Measurements from ENCODE around the gene PPP1R14B. TPM values are rescaled to one million over a fixed set of nuclear protein-coding genes. Genes with fewer than 3 reads are reported as not detected.

PPP1R14B gene
- total RNA-seq: 103 and 111 TPM in 2 replicates

- intact Hi-C loops (cut with micrococcal nuclease): loop anchor here (1.0 to 2.0 kb wide), 6 partner anchors 17 to 96 kb away; partner anchors contain the start of genes BAD, DNAJC4, ESRRA and FERMT3
Observed at GRCh38 chr11:64246871-64247728, at the start of gene PPP1R14B. Gene PPP1R14B, minus strand, starts transcription at chr11:64246943. Its CDS starts 270 bp downstream, at chr11:64246673.

DNA sequence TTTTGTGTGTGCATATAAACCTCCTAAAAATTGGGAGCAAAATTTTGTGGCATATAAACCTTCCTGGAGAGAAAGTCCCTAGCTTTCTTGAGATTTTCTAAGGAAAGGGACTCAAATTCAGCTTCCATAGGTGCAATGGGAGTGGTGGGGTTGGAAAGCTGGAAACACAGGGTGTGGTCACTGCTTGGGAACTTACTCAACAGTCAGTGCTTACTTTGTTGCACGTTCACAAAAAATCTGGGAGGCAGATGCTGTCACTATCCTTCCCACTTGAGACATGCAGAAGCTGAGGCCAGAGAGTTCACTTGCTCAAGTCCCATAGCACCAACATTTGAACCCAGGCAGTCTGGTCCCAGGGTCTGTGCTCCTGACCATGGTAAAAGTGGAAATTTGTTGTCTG, 49.5 kb upstream of the PPP1R14B start:
- intact Hi-C loops (cut with micrococcal nuclease): no loop called here

DNA sequence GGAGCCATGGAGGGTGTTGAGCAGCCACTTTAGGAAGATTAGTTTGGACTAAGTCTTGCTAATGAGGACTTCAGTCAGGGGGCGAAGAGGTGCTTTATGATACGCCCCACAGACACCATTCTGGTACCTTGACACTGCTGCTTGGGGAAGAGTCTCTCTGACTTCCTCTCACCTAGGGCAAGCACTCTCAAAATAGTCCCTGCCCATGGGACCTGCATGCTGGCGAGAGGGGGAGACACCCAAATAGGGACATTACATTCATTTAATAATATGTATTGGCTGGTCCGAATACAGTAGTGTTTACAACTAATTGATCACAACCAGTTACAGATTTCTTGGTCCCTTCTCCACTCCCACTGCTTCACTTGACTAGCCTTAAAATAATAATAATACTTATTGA, 49.0 kb upstream of the PPP1R14B start:
- intact Hi-C loops (cut with micrococcal nuclease): no loop called here

- intact Hi-C loops (cut with micrococcal nuclease): no loop called here
Observed at GRCh38 chr11:64294774-64295173, 48.0 kb upstream of the PPP1R14B start.

- intact Hi-C loops (cut with micrococcal nuclease): no loop called here
Observed at GRCh38 chr11:64292460-64293254, 45.9 kb upstream of the PPP1R14B start.

GRCh38 chr11:64291752-64292459, 45.2 kb upstream of the PPP1R14B start:
- intact Hi-C loops (cut with micrococcal nuclease): no loop called here

DNA sequence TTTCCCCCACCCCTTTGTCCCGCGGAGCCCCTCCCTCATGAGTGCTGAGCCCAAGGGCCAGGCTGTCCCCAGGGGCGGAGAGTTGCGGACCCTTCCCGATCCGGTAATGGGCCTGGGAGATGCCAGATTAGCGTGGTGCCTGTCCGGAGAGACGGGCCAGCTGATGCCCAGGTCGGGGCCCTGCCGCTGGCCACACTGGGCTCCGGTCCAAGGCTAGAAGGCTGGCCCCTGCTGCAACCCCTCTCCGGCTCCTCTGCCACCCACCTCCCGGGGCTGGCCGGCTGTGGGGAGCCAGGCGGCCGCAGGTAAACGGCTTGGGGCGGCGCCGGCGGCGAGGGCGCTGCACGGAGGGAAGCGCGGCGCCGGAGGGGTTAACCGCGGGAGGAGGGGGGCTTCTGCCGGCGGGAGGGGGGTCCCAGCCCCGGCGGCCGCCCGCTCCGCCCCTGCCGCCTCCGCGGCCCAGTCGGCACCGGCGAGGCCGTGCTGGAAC, 44.6 kb upstream of the PPP1R14B start, which contains the start of gene KCNK4:
Gene KCNK4, plus strand, starts transcription at position 41 of the 490 bp plus-strand sequence. CDS start 1,717 bp downstream, outside the sequence.
- intact Hi-C loops (cut with micrococcal nuclease): no loop called here

- intact Hi-C loops (cut with micrococcal nuclease): no loop called here
Observed at GRCh38 chr11:64290352-64291261, 43.9 kb upstream of the PPP1R14B start.

GRCh38 chr11:64289002-64289564, 42.3 kb upstream of the PPP1R14B start:
- intact Hi-C loops (cut with micrococcal nuclease): no loop called here

DNA sequence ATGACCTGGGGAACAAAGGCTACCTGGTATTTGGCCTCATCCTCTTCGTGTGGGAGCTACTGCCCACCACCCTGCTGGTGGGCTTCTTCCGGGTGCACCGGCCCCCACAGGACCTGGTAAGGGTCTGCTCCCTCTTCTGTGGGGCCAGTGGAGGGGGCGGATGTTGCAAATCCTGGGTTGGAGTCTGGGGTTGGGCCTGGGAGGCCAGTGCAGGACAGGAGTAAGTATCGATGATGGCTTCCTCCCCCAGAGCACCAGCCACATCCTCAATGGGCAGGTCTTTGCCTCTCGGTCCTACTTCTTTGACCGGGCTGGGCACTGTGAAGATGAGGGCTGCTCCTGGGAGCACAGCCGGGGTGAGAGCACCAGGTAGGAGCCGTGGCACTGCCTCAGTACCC, 41.6 kb upstream of the PPP1R14B start:
- intact Hi-C loops (cut with micrococcal nuclease): no loop called here

DNA sequence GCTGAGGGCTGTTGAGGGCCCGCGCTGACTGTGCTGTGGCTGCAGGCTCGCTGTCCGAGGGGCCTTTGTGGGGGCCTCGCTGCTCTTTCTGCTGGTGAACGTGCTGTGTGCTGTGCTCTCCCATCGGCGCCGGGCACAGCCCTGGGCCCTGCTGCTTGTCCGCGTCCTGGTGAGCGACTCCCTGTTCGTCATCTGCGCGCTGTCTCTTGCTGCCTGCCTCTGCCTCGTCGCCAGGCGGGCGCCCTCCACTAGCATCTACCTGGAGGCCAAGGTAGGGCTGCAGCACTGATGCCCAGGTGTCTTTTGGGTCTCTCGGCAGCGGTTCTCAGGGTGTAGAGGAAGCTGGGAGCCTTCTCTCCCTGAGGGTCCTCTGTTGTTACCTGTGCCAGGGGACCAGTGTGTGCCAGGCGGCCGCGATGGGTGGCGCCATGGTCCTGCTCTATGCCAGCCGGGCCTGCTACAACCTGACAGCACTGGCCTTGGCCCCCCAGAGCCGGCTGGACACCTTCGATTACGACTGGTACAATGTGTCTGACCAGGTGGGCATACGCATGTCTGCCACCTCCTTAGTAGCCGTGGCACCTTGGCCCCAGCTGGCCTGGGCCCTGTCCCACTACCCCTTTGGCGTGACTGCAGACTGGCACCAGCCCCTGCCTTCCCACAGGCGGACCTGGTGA, 41.1 kb upstream of the PPP1R14B start:
- intact Hi-C loops (cut with micrococcal nuclease): no loop called here

DNA sequence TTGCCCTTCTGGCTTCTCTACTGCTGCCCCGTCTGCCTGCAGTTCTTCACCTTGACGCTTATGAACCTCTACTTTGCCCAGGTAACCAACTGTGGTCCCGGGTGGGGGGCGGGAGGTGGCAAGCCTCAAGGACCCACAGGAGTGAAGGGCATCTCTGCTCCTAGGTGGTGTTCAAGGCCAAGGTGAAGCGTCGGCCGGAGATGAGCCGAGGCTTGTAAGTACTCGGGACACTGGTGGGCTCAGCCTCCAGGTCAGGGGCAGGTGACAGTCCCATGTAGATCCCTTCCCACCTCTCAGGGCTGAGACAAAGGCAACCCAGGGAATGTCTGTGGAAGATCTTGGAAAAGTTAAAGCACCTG, 40.0 kb upstream of the PPP1R14B start:
- intact Hi-C loops (cut with micrococcal nuclease): no loop called here

DNA sequence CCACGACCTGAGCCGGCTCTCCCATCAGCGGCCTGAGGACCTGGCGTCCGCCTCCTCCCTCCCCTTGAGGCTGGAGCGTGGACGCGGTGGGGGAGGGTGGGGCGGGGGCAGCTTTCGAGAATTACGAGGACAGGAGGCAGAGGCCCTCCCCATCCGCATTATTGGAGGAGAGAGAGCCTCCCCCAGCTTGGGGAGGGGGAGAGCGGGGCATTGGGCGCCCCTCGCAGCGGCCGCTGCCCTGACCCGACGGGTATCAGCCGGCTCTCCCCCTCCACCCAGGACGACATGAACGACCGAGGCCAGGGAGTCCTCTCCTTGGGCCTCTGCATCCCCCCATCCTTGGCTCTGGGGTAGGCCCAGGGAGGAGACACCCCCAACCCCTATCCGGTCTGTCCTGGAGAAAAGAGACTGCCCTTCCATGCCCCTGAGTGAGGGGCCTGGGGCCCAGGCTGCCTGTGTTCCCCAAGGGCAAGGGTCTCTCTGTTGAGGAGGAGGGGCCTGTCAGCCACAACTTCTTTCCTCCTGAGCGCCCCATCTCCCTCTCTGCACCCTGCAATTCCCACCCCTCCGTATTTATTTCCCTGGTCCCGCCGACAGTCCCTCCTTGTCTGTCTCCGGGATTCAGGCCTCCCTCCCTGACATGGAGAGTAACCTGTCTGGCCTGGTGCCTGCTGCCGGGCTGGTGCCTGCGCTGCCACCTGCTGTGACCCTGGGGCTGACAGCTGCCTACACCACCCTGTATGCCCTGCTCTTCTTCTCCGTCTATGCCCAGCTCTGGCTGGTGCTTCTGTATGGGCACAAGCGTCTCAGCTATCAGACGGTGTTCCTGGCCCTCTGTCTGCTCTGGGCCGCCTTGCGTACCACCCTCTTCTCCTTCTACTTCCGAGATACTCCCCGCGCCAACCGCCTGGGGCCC, 39.4 kb upstream of the PPP1R14B start:
- intact Hi-C loops (cut with micrococcal nuclease): loop anchor here (1.0 kb wide), 4 partner anchors 16 to 45 kb away; partner anchors contain the start of genes ESRRA, FKBP2 and TRMT112

DNA sequence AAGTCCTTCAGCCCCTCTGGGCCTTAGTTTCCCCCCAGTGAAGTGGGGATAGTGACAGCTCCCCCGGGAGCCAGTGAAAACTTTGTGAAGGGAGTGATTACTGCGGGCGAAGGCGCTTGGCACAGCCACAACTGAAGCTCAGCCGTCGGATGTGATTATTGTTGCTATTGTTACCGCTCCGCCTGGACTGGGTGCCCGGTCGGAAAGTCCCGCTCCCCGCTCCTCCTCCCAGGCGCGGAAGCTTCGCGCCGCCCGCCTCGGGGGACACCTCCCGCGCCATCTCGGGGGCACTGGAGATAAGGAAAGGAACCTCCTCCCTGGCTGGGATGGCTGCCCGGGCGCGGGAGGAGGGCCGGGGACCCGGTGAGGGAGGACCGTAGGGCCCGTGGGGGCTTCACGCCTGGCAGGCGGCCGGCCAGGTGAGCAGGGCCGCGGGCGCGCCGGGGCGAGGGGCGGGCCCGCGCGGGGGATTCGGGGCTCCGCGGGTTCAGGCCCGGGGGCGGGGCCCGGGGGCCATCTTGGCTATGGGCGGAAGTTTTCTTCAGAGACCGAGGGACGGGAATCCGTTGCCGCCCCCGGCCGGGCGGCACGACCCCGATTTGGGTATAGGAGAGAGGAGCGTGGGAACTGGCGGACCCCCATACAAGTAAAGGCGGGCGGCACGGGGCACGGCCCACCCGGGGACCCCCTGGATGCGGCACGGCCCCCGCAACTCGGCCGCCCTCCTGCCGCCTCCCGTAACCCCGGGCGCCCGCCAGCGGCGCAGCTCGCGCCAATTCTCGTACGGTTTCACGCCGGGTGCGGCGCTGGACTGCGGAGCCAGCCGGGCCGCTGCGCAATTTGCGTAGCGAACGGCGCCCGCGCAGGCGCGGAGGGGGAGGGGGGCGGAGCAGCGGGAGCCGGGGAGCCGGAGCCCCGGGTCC, 38.5 kb upstream of the PPP1R14B start, which contains the start of gene GPR137:
Gene GPR137, plus strand, starts transcription at position 887 of the 923 bp plus-strand sequence. CDS start 677 bp downstream, outside the sequence.
- intact Hi-C loops (cut with micrococcal nuclease): loop anchor here (1.0 kb wide), 8 partner anchors 15 to 100 kb away; partner anchors contain the start of genes ESRRA, FKBP2, PLCB3 and TRMT112

DNA sequence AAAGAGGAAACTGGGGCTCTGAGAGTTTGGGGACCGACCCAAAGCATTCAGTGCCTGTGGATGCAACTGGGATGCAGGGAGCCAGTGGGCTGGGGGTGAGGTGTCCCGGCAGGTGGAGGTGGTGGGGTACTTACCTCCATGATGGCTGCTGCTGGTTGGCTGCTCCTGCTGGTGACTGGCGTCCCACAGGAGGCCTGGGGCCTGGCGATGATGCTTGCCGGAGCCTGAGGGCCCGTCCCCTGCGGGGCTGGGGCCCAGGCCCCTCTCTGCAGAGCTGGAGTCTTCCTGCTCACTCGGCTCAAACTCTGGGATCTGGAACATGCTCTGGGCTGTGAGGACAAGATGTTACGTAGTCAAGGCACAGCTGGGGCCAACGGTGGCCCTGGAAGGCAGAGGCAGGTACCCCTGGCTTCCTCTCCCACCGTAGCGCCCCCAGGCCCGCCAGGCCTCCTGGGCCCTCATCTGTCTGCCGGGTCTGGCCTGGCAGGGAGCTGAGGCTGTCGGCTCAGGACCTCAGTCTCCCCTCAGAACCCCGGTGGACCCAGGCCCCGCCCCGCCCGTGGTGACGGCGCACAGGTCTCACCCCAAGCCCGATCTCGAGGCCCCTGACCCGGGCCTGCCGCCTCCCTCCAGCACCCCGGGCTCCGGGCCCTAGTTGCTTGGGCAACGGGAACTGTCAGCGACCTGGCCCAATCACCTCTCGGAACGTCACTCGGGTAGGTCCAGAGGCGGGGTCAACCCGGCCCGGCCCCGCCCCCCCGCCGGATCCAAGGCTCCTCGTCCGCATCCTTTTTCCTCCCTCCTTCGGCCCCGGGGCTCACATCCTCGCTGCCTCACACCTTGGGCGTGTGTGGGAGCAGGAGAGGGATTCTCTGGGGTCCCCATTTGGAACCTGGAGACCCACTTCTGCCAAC, 37.6 kb upstream of the PPP1R14B start, which contains the start of gene BAD:
Gene BAD, minus strand, starts transcription at position 618 of the 914 bp plus-strand sequence. Its CDS starts 297 bp downstream, at position 321.
- intact Hi-C loops (cut with micrococcal nuclease): loop anchor here (1.0 kb wide), 4 partner anchors 33 to 99 kb away; partner anchors contain the start of gene PLCB3

All from T-helper 1 cell treated with Interleukin-12 subunit alpha and Interleukin-12 subunit beta and Interleukin-4 antibody, amounts not matched to agents 30 ng/mL and 1 ng/mL, for 36 hours (primary cell).